HepG2 (cell line): Measurements from ENCODE around the gene CCDC57. TPM values are rescaled to one million over a fixed set of nuclear protein-coding genes. Genes with fewer than 3 reads are reported as not detected.

Source experiments
- CAMTA2 ChIP-seq: sonication (generic); formaldehyde crosslinking; IDR thresholded peaks from 2 replicates; pipeline ENCODE4 v1.4.0; 2020; ENCODE audit warnings: mild to moderate bottlenecking, missing genetic modification reagents, borderline replicate concordance
- ETV6 ChIP-seq: sonication (generic); formaldehyde crosslinking; conservative IDR thresholded peaks from 2 replicates; pipeline ENCODE4 v1.4.0; 2020; ENCODE audit warnings: missing genetic modification reagents
- HBP1 ChIP-seq: IDR thresholded peaks from 2 replicates; pipeline ENCODE4 v1.6.1; 2016; ENCODE audit warnings: low read depth, control low read depth
- HOXA5 ChIP-seq: sonication (generic); formaldehyde crosslinking; IDR thresholded peaks from 2 replicates; pipeline ENCODE4 v1.4.0; 2020; ENCODE audit warnings: missing genetic modification reagents
- PPARG ChIP-seq: conservative IDR thresholded peaks from 2 replicates; pipeline ENCODE4 v1.6.1; 2016; ENCODE audit warnings: missing biosample characterization, missing genetic modification reagents
- UBTF ChIP-seq: sonication (generic); formaldehyde crosslinking; IDR thresholded peaks from 2 replicates; pipeline ENCODE4 v1.4.0; 2020; ENCODE audit warnings: mild to moderate bottlenecking, missing genetic modification reagents
- ZBTB34 ChIP-seq: sonication (generic); formaldehyde crosslinking; IDR thresholded peaks from 2 replicates; pipeline ENCODE4 v1.8.0; 2022; ENCODE audit warnings: mild to moderate bottlenecking, missing genetic modification reagents
- ZBTB40 ChIP-seq, 2 experiments: fragments of 450-650 bp in 1 of 2; sonication (generic) in 1 of 2; formaldehyde crosslinking in 1 of 2; IDR thresholded peaks; 2 replicates each; pipeline versions ENCODE4 v1.6.1 to v1.8.0; 2016 to 2022; ENCODE audit warnings: antibody characterized with exemption in 1 of 2, mild to moderate bottlenecking in 1 of 2, missing genetic modification reagents in 1 of 2
- ZNF558 ChIP-seq: sonication (generic); formaldehyde crosslinking; IDR thresholded peaks from 2 replicates; pipeline ENCODE4 v1.9.0; 2022; ENCODE audit warnings: mild to moderate bottlenecking, missing genetic modification reagents, borderline replicate concordance
- ZNF569 ChIP-seq: sonication (generic); formaldehyde crosslinking; IDR thresholded peaks from 2 replicates; pipeline ENCODE4 v1.5.0; 2020; ENCODE audit warnings: mild to moderate bottlenecking, missing genetic modification reagents, moderate library complexity, borderline replicate concordance
- ZNF782 ChIP-seq: sonication (generic); formaldehyde crosslinking; IDR thresholded peaks from 2 replicates; pipeline ENCODE4 v1.4.0; 2020; ENCODE audit warnings: missing genetic modification reagents, mild to moderate bottlenecking, borderline replicate concordance
- polyA plus RNA-seq, 8 experiments: library from polyadenylated mRNA; depleted of rRNA in 3 of 8; stranded (reverse) in 7 of 8; unstranded in 1 of 8; fragments of >200 nt; fragmentation: Illumina TruSeq in 4 of 8; extraction: Trizol in 4 of 8; gene quantifications; 2 replicates each; pipeline versions ENCODE4 v1.2.1 to v1.2.3, GENCODE V29; 2011 to 2016; ENCODE audit warnings: low read depth in 4 of 8, missing spikeins in 1 of 8, mixed read lengths in 1 of 8; ENCODE audit not compliant: insufficient read depth in 1 of 8
- total RNA-seq, 5 experiments: library from RNA; depleted of rRNA; stranded (reverse); fragments of >200 nt; fragmentation: Illumina TruSeq; extraction: Trizol; gene quantifications; 2 replicates each; pipeline ENCODE4 v1.2.3, GENCODE V29; 2016; ENCODE audit warnings: low read depth in 1 of 5

CCDC57 gene
- total and polyA plus RNA-seq, 2 of the 13 experiments (the other 11 are each of a cell fraction or from before 2014, with no cell fraction given) = 59.3 to 59.9 TPM

- TF ChIP-seq ZNF558 (CRISPR knock-in tag) (no peak), HBP1 (CRISPR knock-in tag) (0 out of 2 replicates have a peak, but pooled peaks have one; percentile 8), ZNF569 (CRISPR knock-in tag) (no peak), CAMTA2 (CRISPR knock-in tag) (no peak), PPARG (CRISPR knock-in tag) (no peak), HOXA5 (CRISPR knock-in tag) (no peak), ZNF782 (CRISPR knock-in tag) (0 out of 2 replicates have a peak, but pooled peaks have one; percentile 29), ZBTB40 (IDR thresholded peaks at IDR 0.05) (no peak), ZBTB40 (CRISPR knock-in tag; IDR thresholded peaks at IDR 0.05) (no peak; the same call in 1 of the 2 replicates), ZBTB34 (CRISPR knock-in tag) (no peak; the same call in 1 of the 2 replicates), ETV6 (CRISPR knock-in tag) (no peak), UBTF (CRISPR knock-in tag) (no peak)
These were observed 113.5 kb downstream of the CCDC57 start (continued) for GRCh38 chr17:82098939-82099763.
